Activated CD4-positive, alpha-beta T cell treated with anti-CD3 and anti-CD28 coated beads, Interleukin-10, Interleukin-2, amounts not matched to agents 100 ng/mL and 50 ng/mL, durations not matched to agents 16 hours and 8 hours (primary cell): ENCODE data around the gene SDK1.

Source experiments
- DNase-seq: peaks from one replicate; pipeline ENCODE4 v3.0.0-alpha.2; 2020

SDK1 gene

GRCh38 chr7:4124556-4125477 is 823.8 kb downstream of the SDK1 start:
- no peak for DNase-seq

GRCh38 chr7:4127909-4128560 is 827.0 kb downstream of the SDK1 start:
- DNase-seq: no peak

- DNase-seq: no peak
Observed at GRCh38 chr7:4129481-4130122, 828.5 kb downstream of the SDK1 start.

- no peak for DNase-seq
Observed at GRCh38 chr7:4131063-4131462, 830.0 kb downstream of the SDK1 start.

GRCh38 chr7:4132221-4132620 is 831.2 kb downstream of the SDK1 start:
- no peak for DNase-seq

- DNase-seq: no peak
Observed at GRCh38 chr7:4133491-4134044, 832.5 kb downstream of the SDK1 start.

GRCh38 chr7:4134204-4134603 is 833.2 kb downstream of the SDK1 start:
- DNase-seq: no peak

GRCh38 chr7:4134631-4135030 is 833.6 kb downstream of the SDK1 start:
- no peak for DNase-seq

- no peak for DNase-seq
Observed at GRCh38 chr7:4135301-4135700, 834.2 kb downstream of the SDK1 start.

- no peak for DNase-seq
Observed at GRCh38 chr7:4136036-4136435, 835.0 kb downstream of the SDK1 start.

- no peak for DNase-seq
Observed at GRCh38 chr7:4136501-4137110, 835.6 kb downstream of the SDK1 start.

GRCh38 chr7:4137552-4137951 is 836.5 kb downstream of the SDK1 start:
- DNase-seq: no peak

GRCh38 chr7:4138866-4139265 is 837.8 kb downstream of the SDK1 start:
- no peak for DNase-seq

GRCh38 chr7:4139656-4140625 is 838.9 kb downstream of the SDK1 start:
- DNase-seq: no peak

- no peak for DNase-seq
Observed at GRCh38 chr7:4140933-4141332, 839.9 kb downstream of the SDK1 start.

GRCh38 chr7:4143006-4143405 is 842.0 kb downstream of the SDK1 start:
- no peak for DNase-seq

- no peak for DNase-seq
Observed at GRCh38 chr7:4143511-4144171, 842.6 kb downstream of the SDK1 start.

GRCh38 chr7:4144172-4144701 is 843.2 kb downstream of the SDK1 start:
- DNase-seq: no peak

GRCh38 chr7:4144811-4145510 is 843.9 kb downstream of the SDK1 start:
- DNase-seq: no peak

- DNase-seq: no peak
Observed at GRCh38 chr7:4145576-4145975, 844.5 kb downstream of the SDK1 start.
